Fibroblast of lung (primary cell): ENCODE data around the gene HACL1. TPM values are rescaled to one million over a fixed set of nuclear protein-coding genes. Genes with fewer than 3 reads are reported as not detected.

Experiments
- DNase-seq, 2 donors: peaks; one replicate each; pipeline versions ENCODE4 v3.0.0 to v3.0.0-alpha.2; 2010; ENCODE audit warnings: low read depth in 2 of 2
- H2AFZ ChIP-seq: 2 replicates; pipeline ENCODE4 v1.5.1; 2012; ENCODE audit warnings: low read length, control low read depth, inconsistent platforms
- H3K27ac ChIP-seq: 2 replicates; pipeline ENCODE4 v1.5.1; 2011; ENCODE audit warnings: low read length, control low read depth; ENCODE audit not compliant: insufficient read depth
- H3K27me3 ChIP-seq: 2 replicates; pipeline ENCODE4 v1.5.1; 2011; ENCODE audit warnings: mild to moderate bottlenecking, low read length; ENCODE audit not compliant: control insufficient read depth, insufficient read depth
- H3K36me3 ChIP-seq: 2 replicates; pipeline ENCODE4 v1.5.1; 2011; ENCODE audit warnings: low read length; ENCODE audit not compliant: control insufficient read depth, insufficient read depth
- H3K4me1 ChIP-seq: 2 replicates; pipeline ENCODE4 v1.5.1; 2011; ENCODE audit warnings: low read length; ENCODE audit not compliant: control insufficient read depth, insufficient read depth; ENCODE audit errors: extremely low read depth
- H3K4me2 ChIP-seq: 2 replicates; pipeline ENCODE4 v1.5.1; 2011; ENCODE audit warnings: low read length, control low read depth; ENCODE audit not compliant: insufficient read depth; ENCODE audit errors: extremely low read depth
- H3K4me3 ChIP-seq, 4 experiments: fragments of 200-600 bp in 1 of 4; sonication (generic) in 1 of 4; replicated peaks in 1 of 4; 2 replicates each; pipeline ENCODE4 v1.5.1; 2011 to 2016; ENCODE audit warnings: low read length in 4 of 4, low read depth in 3 of 4, mild to moderate bottlenecking in 3 of 4, control low read depth in 2 of 4, inconsistent platforms in 1 of 4, mixed read lengths in 1 of 4; ENCODE audit not compliant: insufficient read depth in 1 of 4; ENCODE audit errors: control extremely low read depth in 1 of 4
- H3K79me2 ChIP-seq: 2 replicates; pipeline ENCODE4 v1.5.1; 2012; ENCODE audit warnings: mild to moderate bottlenecking, low read length, inconsistent platforms; ENCODE audit not compliant: control insufficient read depth, insufficient read depth
- H3K9ac ChIP-seq: 2 replicates; pipeline ENCODE4 v1.5.1; 2011; ENCODE audit warnings: mild to moderate bottlenecking, low read length, control low read depth; ENCODE audit not compliant: insufficient read depth
- H3K9me3 ChIP-seq: 2 replicates; pipeline ENCODE4 v1.5.1; 2012; ENCODE audit warnings: low read depth, low read length; ENCODE audit not compliant: control insufficient read depth, insufficient read depth
- H4K20me1 ChIP-seq: 2 replicates; pipeline ENCODE4 v1.5.1; 2011; ENCODE audit warnings: low read length; ENCODE audit not compliant: control insufficient read depth, insufficient read depth; ENCODE audit errors: extremely low read depth
- CTCF ChIP-seq, 2 donors: IDR thresholded peaks in 1 of 2; conservative IDR thresholded peaks in 1 of 2; 1 replicate in 1 of 2; 2 replicates in 1 of 2; pipeline ENCODE4 v1.5.1; 2011 to 2012; ENCODE audit warnings: low read length in 2 of 2, control low read depth in 1 of 2, inconsistent platforms in 1 of 2, low read depth in 1 of 2, mild to moderate bottlenecking in 1 of 2
- EZH2 ChIP-seq: IDR thresholded peaks from 2 replicates; pipeline ENCODE4 v1.5.1; 2012; ENCODE audit warnings: low read length, control low read depth, mild to moderate bottlenecking; ENCODE audit errors: missing control alignments
- polyA plus RNA-seq, 2 donors: library from polyadenylated mRNA; depleted of rRNA in 1 of 2; stranded (reverse) in 1 of 2; unstranded in 1 of 2; fragments of >200 nt; gene quantifications; 2 replicates each; pipeline ENCODE4 v1.2.1, GENCODE V29; 2011 to 2012; ENCODE audit warnings: missing spikeins in 1 of 2
- total RNA-seq: library from RNA; depleted of rRNA; stranded (reverse); fragments of >200 nt; gene quantifications from 2 replicates; pipeline ENCODE4 v1.2.1, GENCODE V29; 2014

HACL1 gene
- total and polyA plus RNA-seq, 2 donors (not counting 1 experiment from before 2014, with no cell fraction given), result 16.0 to 20.6 TPM

GRCh38 chr3:15525790-15526189 lies 75.6 kb downstream of the HACL1 start:
- DNase-seq, result no peak
- Histone ChIP-seq H3K4me2 (no peak overlapping the region), H3K27me3 (peaks cover 3% of the 10 kb centered on the region), H3K27ac (no peak overlapping the region), H3K4me1 (no peaks in the 10 kb centered on the region), H3K9ac (no peak overlapping the region), H3K9me3 (no peaks in the 10 kb centered on the region), H4K20me1 (no peaks in the 10 kb centered on the region), H3K4me3 (no peak overlapping the region), H2AFZ (no peak overlapping the region), H3K79me2 (no peaks in the 10 kb centered on the region), H3K36me3 (no peaks in the 10 kb centered on the region)
- TF ChIP-seq EZH2, result no peak
- no peak for TF ChIP-seq CTCF (conservative IDR thresholded peaks at IDR 0.05 in 1 of 2, IDR thresholded peaks at IDR 0.05 in 1 of 2; ENCODE audit: low read depth in 1 of 2, low read length in 2 of 2)

GRCh38 chr3:15523660-15524417 lies 77.5 kb downstream of the HACL1 start:
- TF ChIP-seq EZH2, result no peak
- TF ChIP-seq CTCF (conservative IDR thresholded peaks at IDR 0.05 in 1 of 2, IDR thresholded peaks at IDR 0.05 in 1 of 2; ENCODE audit: low read depth in 1 of 2, low read length in 2 of 2), result no peak
- DNase-seq, result no peak

GRCh38 chr3:15522016-15522415 lies 79.4 kb downstream of the HACL1 start:
- Histone ChIP-seq H4K20me1 (no peaks in the 10 kb centered on the region), H3K27ac (no peak overlapping the region), H3K4me2 (no peak overlapping the region), H3K9ac (no peak overlapping the region), H3K36me3 (no peaks in the 10 kb centered on the region), H3K79me2 (no peaks in the 10 kb centered on the region), H3K4me3 (no peak overlapping the region), H2AFZ (no peak overlapping the region), H3K9me3 (no peaks in the 10 kb centered on the region), H3K27me3 (peaks cover 3% of the 10 kb centered on the region), H3K4me1 (no peaks in the 10 kb centered on the region)
- no peak for TF ChIP-seq CTCF (conservative IDR thresholded peaks at IDR 0.05 in 1 of 2, IDR thresholded peaks at IDR 0.05 in 1 of 2; ENCODE audit: low read depth in 1 of 2, low read length in 2 of 2)
- TF ChIP-seq EZH2, result no peak
- no peak for DNase-seq

More at GRCh38 chr3:15523660-15524417, 77.5 kb downstream of the HACL1 start:
- Histone ChIP-seq H3K9ac (no peak overlapping the region), H3K4me3 (no peak overlapping the region), H3K27ac (no peak overlapping the region), H4K20me1 (no peaks in the 10 kb centered on the region), H3K79me2 (no peaks in the 10 kb centered on the region), H3K9me3 (no peaks in the 10 kb centered on the region), H3K27me3 (peaks cover 3% of the 10 kb centered on the region), H3K36me3 (no peaks in the 10 kb centered on the region), H3K4me2 (no peak overlapping the region), H3K4me1 (no peaks in the 10 kb centered on the region), H2AFZ (no peak overlapping the region)
